Neural cell (in vitro differentiated cells): ENCODE data around the gene CHDH. TPM values are rescaled to one million over a fixed set of nuclear protein-coding genes. Genes with fewer than 3 reads are reported as not detected.

Experiments used
- H2AFZ ChIP-seq: fragments of 200-600, 300-800 bp; sonication (generic), shearing (Covaris generic); 2 replicates; pipeline ENCODE4 v1.6.0; 2014; ENCODE audit warnings: low read depth, mild to moderate bottlenecking, antibody characterized with exemption, low read length, moderate library complexity
- H3F3A ChIP-seq: fragments of 200-600 bp; shearing (Covaris generic); 2 replicates; pipeline ENCODE4 v1.6.1; 2016; ENCODE audit warnings: mild to moderate bottlenecking, moderate library complexity, mixed read lengths, antibody characterized with exemption, low read length; ENCODE audit not compliant: insufficient read depth, poor library complexity, severe bottlenecking
- H3K27ac ChIP-seq: fragments of 200-600, 300-800 bp; sonication (generic), shearing (Covaris generic); 2 replicates; pipeline ENCODE4 v1.5.1; 2014; ENCODE audit warnings: mild to moderate bottlenecking, low read length, moderate library complexity
- H3K27me3 ChIP-seq: fragments of 300-800, 200-600 bp; sonication (generic), shearing (Covaris generic); 2 replicates; pipeline ENCODE4 v1.6.0; 2014; ENCODE audit warnings: mild to moderate bottlenecking, low read depth, low read length, moderate library complexity; ENCODE audit not compliant: insufficient read depth
- H3K36me3 ChIP-seq: fragments of 300-800, 200-600 bp; sonication (generic), shearing (Covaris generic); 2 replicates; pipeline ENCODE4 v1.5.1; 2014; ENCODE audit warnings: mild to moderate bottlenecking, antibody characterized with exemption, low read length, moderate library complexity; ENCODE audit not compliant: insufficient read depth
- H3K4me2 ChIP-seq: fragments of 300-800, 200-600 bp; sonication (generic), shearing (Covaris generic); 2 replicates; pipeline ENCODE4 v1.6.0; 2014; ENCODE audit warnings: mild to moderate bottlenecking, low read length
- H3K4me3 ChIP-seq: fragments of 300-800, 200-600 bp; sonication (generic), shearing (Covaris generic); 2 replicates; pipeline ENCODE4 v1.5.1; 2014; ENCODE audit warnings: mild to moderate bottlenecking, low read length, moderate library complexity
- H3K79me2 ChIP-seq: fragments of 200-600 bp; shearing (Covaris generic); replicated peaks from 2 replicates; pipeline ENCODE4 v1.6.0; 2014; ENCODE audit warnings: mild to moderate bottlenecking, low read length, moderate library complexity; ENCODE audit not compliant: insufficient read depth
- H3K9ac ChIP-seq: fragments of 300-800, 200-600 bp; sonication (generic), shearing (Covaris generic); 2 replicates; pipeline ENCODE4 v1.6.1; 2016; ENCODE audit warnings: mild to moderate bottlenecking, low read length, mixed read lengths
- H3K9me2 ChIP-seq: fragments of 200-600 bp; shearing (Covaris generic); 2 replicates; pipeline ENCODE4 v1.6.1; 2016; ENCODE audit warnings: mild to moderate bottlenecking, low read length, mixed read lengths; ENCODE audit not compliant: insufficient read depth
- H3K9me3 ChIP-seq: fragments of 200-600, 300-800 bp; sonication (generic), shearing (Covaris generic); 2 replicates; pipeline ENCODE4 v1.6.1; 2016; ENCODE audit warnings: mild to moderate bottlenecking, mixed run types, low read length, moderate library complexity, mixed read lengths
- H4K20me1 ChIP-seq: fragments of 200-600 bp; shearing (Covaris generic); 2 replicates; pipeline ENCODE4 v1.6.1; 2016; ENCODE audit warnings: mild to moderate bottlenecking, mixed run types; ENCODE audit not compliant: insufficient read depth
- CTCF ChIP-seq: fragments of 450-650 bp; IDR thresholded peaks from 2 replicates; pipeline ENCODE4 v1.5.1; 2014; ENCODE audit warnings: antibody characterized with exemption, mild to moderate bottlenecking, moderate library complexity; ENCODE audit not compliant: poor library complexity, severe bottlenecking
- EP300 ChIP-seq: fragments of 450-650 bp; conservative IDR thresholded peaks from 2 replicates; pipeline ENCODE4 v1.6.1; 2014; ENCODE audit warnings: antibody characterized with exemption, mild to moderate bottlenecking, moderate library complexity; ENCODE audit not compliant: poor library complexity, severe bottlenecking
- EZH2 ChIP-seq: fragments of 200-600, 300-800 bp; shearing (Covaris generic), sonication (generic); IDR thresholded peaks from 2 replicates; pipeline ENCODE4 v1.6.1; 2014; ENCODE audit warnings: antibody characterized with exemption, low read length, borderline replicate concordance, mild to moderate bottlenecking; ENCODE audit not compliant: insufficient read depth, poor library complexity, severe bottlenecking
- MXI1 ChIP-seq: fragments of 450-650 bp; conservative IDR thresholded peaks from 2 replicates; pipeline ENCODE4 v1.6.1; 2014; ENCODE audit warnings: antibody characterized with exemption, mild to moderate bottlenecking; ENCODE audit not compliant: poor library complexity, severe bottlenecking
- POLR2AphosphoS5 ChIP-seq: IDR thresholded peaks from 2 replicates; pipeline ENCODE4 v1.6.1; 2012
- RAD21 ChIP-seq: fragments of 450-650 bp; conservative IDR thresholded peaks from 2 replicates; pipeline ENCODE4 v1.6.1; 2014; ENCODE audit warnings: antibody characterized with exemption, mild to moderate bottlenecking, moderate library complexity
- REST ChIP-seq: IDR thresholded peaks from 2 replicates; pipeline ENCODE4 v1.6.1; 2012; ENCODE audit warnings: borderline replicate concordance
- SMC3 ChIP-seq: fragments of 450-650 bp; conservative IDR thresholded peaks from 2 replicates; pipeline ENCODE4 v1.6.1; 2014; ENCODE audit warnings: antibody characterized with exemption, mild to moderate bottlenecking, moderate library complexity; ENCODE audit not compliant: poor library complexity
- TAF1 ChIP-seq: IDR thresholded peaks from 2 replicates; pipeline ENCODE4 v1.6.1; 2012; ENCODE audit warnings: low read depth
- polyA plus RNA-seq: library from polyadenylated mRNA; depleted of rRNA; stranded (reverse); fragments of >200 nt; gene quantifications from 2 replicates; pipeline ENCODE4 v1.2.3, GENCODE V29; 2014

Gene CHDH
- polyA plus RNA-seq, 1 donor from 2014 or later: 0.17 TPM

GRCh38 chr3:53884623-53885022, 38.4 kb upstream of the CHDH start (continued):
- TF ChIP-seq SMC3 (no peak), POLR2AphosphoS5 (no peak), MXI1 (no peak)

GRCh38 chr3:53883008-53883407, 36.8 kb upstream of the CHDH start:
- TF ChIP-seq EP300: no peak
- no peak for TF ChIP-seq REST

GRCh38 chr3:53881691-53882593, 35.7 kb upstream of the CHDH start, which contains the start of gene ACTR8:
TSS of gene ACTR8 (minus strand) at chr3:53882152. CDS start at chr3:53882101, 51 bp downstream.
- peaks cover 14% of the 10 kb centered on the region for H3K79me2 ChIP-seq
- H2AFZ ChIP-seq: peak within 1 kb of the TSS; percentile 73
- H3K4me2 ChIP-seq: peak within 1 kb of the TSS; percentile 91
- peak; percentile 58 for TF ChIP-seq RAD21
- peak; percentile 94 for TF ChIP-seq TAF1
- peak; percentile 96 for TF ChIP-seq POLR2AphosphoS5
- peak; percentile 68 for TF ChIP-seq CTCF
- peak; percentile 74 for TF ChIP-seq SMC3
- TF ChIP-seq REST: peak; percentile 93
- TF ChIP-seq MXI1: peak; percentile 79
- peak; percentile 25 for TF ChIP-seq EP300
- TF ChIP-seq EZH2: no peak
- no peaks in the 10 kb centered on the region for H3K9me2 ChIP-seq
- H4K20me1 ChIP-seq: no peaks in the 10 kb centered on the region
- H3K27me3 ChIP-seq: no peaks in the 10 kb centered on the region
- peak within 1 kb of the TSS; percentile 87 for H3K27ac ChIP-seq
- peak within 1 kb of the TSS; percentile 76 for H3K4me3 ChIP-seq
- no peaks in the 10 kb centered on the region for H3F3A ChIP-seq
- H3K9me3 ChIP-seq: no peaks in the 10 kb centered on the region
- peak within 1 kb of the TSS; percentile 88 for H3K9ac ChIP-seq
- H3K36me3 ChIP-seq: peaks cover 10% of the 10 kb centered on the region

More at GRCh38 chr3:53883008-53883407, 36.8 kb upstream of the CHDH start:
- no peak overlapping the region for H2AFZ ChIP-seq
- no peaks in the 10 kb centered on the region for H3K9me3 ChIP-seq
- no peaks in the 10 kb centered on the region for H3K27me3 ChIP-seq
- no peaks in the 10 kb centered on the region for H3K9me2 ChIP-seq
- H3K4me2 ChIP-seq: no peak overlapping the region
- no peak overlapping the region for H3K27ac ChIP-seq
- no peak overlapping the region for H3K9ac ChIP-seq
- peaks cover 22% of the 10 kb centered on the region for H3K79me2 ChIP-seq
- no peaks in the 10 kb centered on the region for H3F3A ChIP-seq
- H3K36me3 ChIP-seq: peaks cover 10% of the 10 kb centered on the region
- no peaks in the 10 kb centered on the region for H4K20me1 ChIP-seq
- H3K4me3 ChIP-seq: no peak overlapping the region
